Peyer's patch (tissue), 4 donors: ENCODE results near the gene CEBPZOS. TPM values are rescaled to one million over a fixed set of nuclear protein-coding genes. Genes with fewer than 3 reads are reported as not detected.

Experiments
- DNase-seq, 3 donors: peaks; one replicate each; pipeline ENCODE4 v3.0.0-alpha.2; 2017 to 2019
- H3K27ac ChIP-seq, 4 donors: fragments of 200-600 bp; sonication (generic); one replicate each; pipeline ENCODE4 v1.5.1; 2016 to 2019
- H3K27me3 ChIP-seq, 2 donors: fragments of 200-600 bp; sonication (generic); one replicate each; pipeline ENCODE4 v1.5.1; 2019
- H3K36me3 ChIP-seq, 3 donors: fragments of 200-600 bp; sonication (generic); one replicate each; pipeline ENCODE4 v1.5.1; 2016 to 2019
- H3K4me1 ChIP-seq, 4 donors: fragments of 200-600 bp; sonication (generic); one replicate each; pipeline ENCODE4 v1.5.1; 2016 to 2019
- H3K4me3 ChIP-seq, 4 donors: fragments of 200-600 bp; sonication (generic); 1 replicate in 3 of 4; 2 replicates in 1 of 4; pipeline ENCODE4 v1.5.1; 2016 to 2019; ENCODE audit warnings: mild to moderate bottlenecking in 1 of 4
- H3K9me3 ChIP-seq, 4 donors: fragments of 200-600 bp; sonication (generic); one replicate each; pipeline ENCODE4 v1.5.1; 2016 to 2019; ENCODE audit warnings: mild to moderate bottlenecking in 1 of 4
- CTCF ChIP-seq, 6 experiments: fragments of 450-650 bp in 4 of 6; fragments of 200-600 bp in 2 of 6; sonication (generic) in 1 of 6; IDR thresholded peaks; one replicate each; pipeline ENCODE4 v1.5.1; 2017 to 2019; ENCODE audit warnings: antibody characterized with exemption in 6 of 6, mild to moderate bottlenecking in 3 of 6, moderate library complexity in 1 of 6
- POLR2A ChIP-seq, 2 donors: fragments of 450-650 bp; IDR thresholded peaks; one replicate each; pipeline ENCODE4 v1.5.1; 2017; ENCODE audit warnings: antibody characterized with exemption in 2 of 2, mild to moderate bottlenecking in 2 of 2, moderate library complexity in 2 of 2
- total RNA-seq, 4 donors: library from RNA; depleted of rRNA; stranded (reverse); fragments of >200 nt; gene quantifications; one replicate each; pipeline ENCODE4 v1.1.0, GENCODE V29; 2016

Gene CEBPZOS
- total RNA-seq, 4 donors from 2014 or later = 19.3 to 42.1 (median 32.0) TPM

GRCh38 chr2:37171624-37171950, 24.7 kb upstream of the CEBPZOS start:
- Histone ChIP-seq H3K27ac (no peak overlapping the region), H3K36me3 (no peaks in the 10 kb centered on the region), H3K4me3 (no peak overlapping the region)

GRCh38 chr2:37173741-37174140, 22.6 kb upstream of the CEBPZOS start:
- Histone ChIP-seq H3K9me3 (no peaks in the 10 kb centered on the region), H3K36me3 (no peaks in the 10 kb centered on the region), H3K27ac (no peak overlapping the region), H3K27me3 (no peaks in the 10 kb centered on the region), H3K4me1 (no peaks in the 10 kb centered on the region), H3K4me3 (no peak overlapping the region)
- no peak for TF ChIP-seq POLR2A (IDR thresholded peaks at IDR 0.05)
- no peak for TF ChIP-seq CTCF (IDR thresholded peaks at IDR 0.05)
- no peak for DNase-seq

More at GRCh38 chr2:37171624-37171950, 24.7 kb upstream of the CEBPZOS start:
- Histone ChIP-seq H3K9me3 (no peaks in the 10 kb centered on the region), H3K27me3 (no peaks in the 10 kb centered on the region), H3K4me1 (no peaks in the 10 kb centered on the region)
- no peak for TF ChIP-seq POLR2A (IDR thresholded peaks at IDR 0.05)
- no peak for TF ChIP-seq CTCF (IDR thresholded peaks at IDR 0.05)
- DNase-seq = no peak

DNA sequence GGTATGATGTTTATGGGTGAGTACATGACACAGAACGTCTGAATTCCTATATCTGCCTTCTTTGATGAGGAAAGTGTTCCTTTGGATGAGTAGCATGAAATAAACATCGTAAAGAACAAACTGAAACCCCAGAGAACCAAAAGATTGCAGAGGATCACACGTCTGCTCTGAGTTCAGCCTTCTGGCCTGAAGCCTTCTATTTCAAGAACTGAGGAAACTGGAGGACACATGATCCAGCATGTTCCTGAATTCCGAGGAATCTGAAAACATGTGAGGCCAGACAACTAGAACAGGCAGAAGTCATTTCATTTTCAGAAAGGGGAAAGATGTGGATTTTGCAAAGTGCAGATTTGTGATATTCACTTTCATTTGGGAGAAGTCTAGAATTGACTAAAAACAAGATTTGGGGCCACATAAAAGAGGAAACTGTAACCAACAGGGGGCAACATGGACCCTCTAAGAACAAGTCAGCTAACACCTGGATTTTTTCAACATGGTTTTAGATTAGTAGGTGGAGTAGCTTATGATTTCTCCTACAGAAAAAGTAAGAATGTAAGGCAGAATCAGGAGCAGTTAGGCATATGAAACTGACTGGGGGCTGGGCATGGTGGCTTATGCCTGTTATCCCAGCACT, 16.2 kb upstream of the CEBPZOS start:
- TF ChIP-seq POLR2A (IDR thresholded peaks at IDR 0.05) (no peak), CTCF (IDR thresholded peaks at IDR 0.05) (no peak)
- no peaks in the 10 kb centered on the region for H3K9me3 ChIP-seq
- H3K36me3 ChIP-seq = no peaks in the 10 kb centered on the region
- H3K4me1 ChIP-seq = no peaks in the 10 kb centered on the region
- no peak overlapping the region for H3K4me3 ChIP-seq
- no peaks in the 10 kb centered on the region for H3K27me3 ChIP-seq
- DNase-seq = no peak
- no peak overlapping the region for H3K27ac ChIP-seq

GRCh38 chr2:37180640-37181039, 15.7 kb upstream of the CEBPZOS start:
- no peak for DNase-seq
- Histone ChIP-seq H3K9me3 (no peaks in the 10 kb centered on the region), H3K27me3 (no peaks in the 10 kb centered on the region), H3K4me1 (no peaks in the 10 kb centered on the region), H3K36me3 (no peaks in the 10 kb centered on the region), H3K4me3 (no peak overlapping the region), H3K27ac (no peak overlapping the region)
- TF ChIP-seq POLR2A (IDR thresholded peaks at IDR 0.05) (no peak), CTCF (IDR thresholded peaks at IDR 0.05) (no peak)

- Histone ChIP-seq H3K36me3 (no peaks in the 10 kb centered on the region), H3K27ac (no peak overlapping the region), H3K9me3 (no peaks in the 10 kb centered on the region), H3K4me1 (no peaks in the 10 kb centered on the region), H3K27me3 (no peaks in the 10 kb centered on the region), H3K4me3 (no peak overlapping the region)
- no peak for DNase-seq
- no peak for TF ChIP-seq CTCF (IDR thresholded peaks at IDR 0.05)
- no peak for TF ChIP-seq POLR2A (IDR thresholded peaks at IDR 0.05)
Measured at GRCh38 chr2:37181726-37182684, 14.3 kb upstream of the CEBPZOS start.
